Ovary (tissue), 9 donors: ENCODE results near the gene LEMD2. TPM values are rescaled to one million over a fixed set of nuclear protein-coding genes. Genes with fewer than 3 reads are reported as not detected.

Experiments
- DNase-seq, 5 donors: peaks; one replicate each; pipeline ENCODE4 v3.0.0-alpha.2; 2019 to 2020
- H3K27ac ChIP-seq, 2 donors: fragments of 200-600 bp; one replicate each; pipeline versions ENCODE4 v1.5.1 to v1.8.0; 2019 to 2022
- H3K27me3 ChIP-seq: fragments of 200-600 bp; one replicate; pipeline ENCODE4 v1.8.0; 2022
- H3K36me3 ChIP-seq: fragments of 200-600 bp; sonication (generic); one replicate; pipeline ENCODE4 v1.5.1; 2019
- H3K4me1 ChIP-seq: one replicate; pipeline ENCODE4 v1.8.1; 2013; ENCODE audit warnings: mild to moderate bottlenecking, moderate library complexity; ENCODE audit not compliant: insufficient read depth
- H3K4me3 ChIP-seq: fragments of 200-600 bp; sonication (generic); one replicate; pipeline ENCODE4 v1.5.1; 2017
- H3K9me3 ChIP-seq, 2 donors: fragments of 200-600 bp in 1 of 2; sonication (generic) in 1 of 2; one replicate each; pipeline versions ENCODE4 v1.5.1 to v1.8.1; 2013 to 2019; ENCODE audit warnings: mild to moderate bottlenecking in 1 of 2, moderate library complexity in 1 of 2
- EP300 ChIP-seq: sonication (generic); formaldehyde crosslinking; IDR thresholded peaks from one replicate; pipeline ENCODE4 v1.6.1; 2017; ENCODE audit warnings: antibody characterized with exemption
- POLR2A ChIP-seq: fragments of 450-650 bp; IDR thresholded peaks from one replicate; pipeline ENCODE4 v1.6.1; 2017; ENCODE audit warnings: antibody characterized with exemption, mild to moderate bottlenecking, moderate library complexity
- WGBS, 3 donors: extraction: QIAGEN DNeasy Blood & Tissue Kit in 1 of 3; methylation state at CpG; one replicate each; pipeline versions ENCODE4 v1.1.5 to v1.1.7; 2013 to 2017; 5-methylcytosine and 5-hydroxymethylcytosine counted together
- intact Hi-C, 4 donors: fragments of 100-400 bp; cut with DNase I; formaldehyde crosslinking; loops; one replicate each; pipeline versions ENCODE4 v1.11.0 to v1.15.1; 2022 to 2023
- polyA plus RNA-seq, 2 donors: library from polyadenylated mRNA; stranded (reverse); fragments of 200-250 nt in 1 of 2; fragments of 350-450 nt in 1 of 2; fragmentation: Illumina TruSeq in 1 of 2; extraction: RNeasy Lipid Tissue Mini Kit (QIAGEN cat#74804) in 1 of 2; gene quantifications; one replicate each; pipeline ENCODE4 v1.2.3, GENCODE V29; 2013 to 2014
- total RNA-seq, 7 donors: library from RNA; depleted of rRNA in 2 of 7; stranded (reverse); fragments of >200 nt in 2 of 7; fragmentation: NEBNext Ultra II Directional in 3 of 7; extraction: Animal tissue kit (Norgen Biotek cat#: 25700) in 3 of 7; gene quantifications; one replicate each; pipeline versions ENCODE4 v1.1.0 to v1.2.4, GENCODE V29; 2016 to 2023
- TF ChIP-seq, protein P1 (sequence below), 3 donors: fragments of 450-650 bp in 2 of 3; fragments of 200-600 bp in 1 of 3; IDR thresholded peaks; one replicate each; pipeline versions ENCODE4 v1.5.1 to v1.8.0; 2016 to 2022; ENCODE audit warnings: antibody characterized with exemption in 3 of 3, mild to moderate bottlenecking in 1 of 3
- donor health status: DM: no; HTN: no; CAD: no; lungs with moderate emphysema.
- donor health status: DM: no; HTN: no; CAD: no.
- donor health status: Bipolar disorder and iron deficiency.
- donor health status: DM: yes; HTN: yes; CAD: no.
- donor health status: DM: no; HTN: no; CAD: no.
- donor health status: DM: yes; HTN: yes; CAD: no.

Gene LEMD2
- total and polyA plus RNA-seq, 9 donors, result 41.7 to 66.8 (median 56.7) TPM

DNA sequence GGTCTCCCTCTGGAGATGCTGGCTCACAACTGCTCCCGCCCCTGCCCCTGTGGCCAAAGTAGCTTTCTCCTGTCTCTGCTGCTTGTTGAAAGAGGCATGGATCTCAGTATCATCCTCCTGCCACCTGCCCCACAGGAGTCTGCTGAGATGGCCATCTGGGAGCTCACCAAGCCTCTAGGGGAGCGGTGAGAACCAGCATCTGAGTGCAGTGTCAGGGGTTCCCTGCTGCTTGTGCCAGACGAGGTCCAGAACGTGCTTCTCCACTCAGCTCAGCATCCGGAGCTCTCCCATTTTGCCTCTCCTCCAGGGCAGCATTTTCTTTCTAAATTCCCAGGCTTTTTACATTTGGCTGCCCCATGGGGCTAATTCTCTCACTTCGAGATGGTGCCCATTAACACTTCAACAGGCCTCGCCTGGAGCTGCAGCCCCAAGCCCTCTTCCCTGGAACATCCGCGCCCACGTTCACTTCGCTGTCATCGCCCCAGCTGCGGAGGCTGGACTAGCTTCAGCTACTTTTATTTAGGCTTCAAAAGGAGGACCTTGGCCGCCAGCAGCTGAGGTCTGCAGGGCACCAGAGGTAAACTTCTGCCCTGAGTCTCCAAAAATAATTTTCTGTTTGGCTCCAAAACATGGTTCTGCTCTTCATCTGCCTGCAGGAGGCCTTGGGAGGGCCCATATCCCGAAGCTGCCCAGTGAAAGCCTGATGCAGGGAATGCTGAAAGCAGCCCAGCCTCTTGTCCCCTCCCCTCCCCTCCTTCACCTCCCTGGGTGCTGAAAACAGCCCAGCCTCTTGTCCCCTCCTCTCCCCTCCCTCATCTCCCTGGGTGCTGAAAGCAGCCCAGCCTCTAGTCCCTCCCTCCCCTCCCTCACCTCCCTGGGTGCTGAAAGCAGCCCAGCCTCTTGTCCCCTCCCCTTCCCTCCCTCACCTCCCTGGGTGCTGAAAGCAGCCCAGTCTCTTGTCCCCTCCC, 40.1 kb upstream of the LEMD2 start:
- Histone ChIP-seq H3K27ac (no peak overlapping the region), H3K27me3 (no peaks in the 10 kb centered on the region), H3K9me3 (no peaks in the 10 kb centered on the region), H3K4me3 (no peak overlapping the region), H3K4me1 (peaks cover 3% of the 10 kb centered on the region), H3K36me3 (no peaks in the 10 kb centered on the region)
- WGBS, 3 donors, result 20 to 29% (median 23%) methylated on average over 15 of the region's 15 CpGs
- DNase-seq, result peak in 2 of 5 donors; percentile 35 to 61
- TF ChIP-seq EP300, result no peak
- no peak for TF ChIP-seq POLR2A
- TF ChIP-seq, protein P1, sequence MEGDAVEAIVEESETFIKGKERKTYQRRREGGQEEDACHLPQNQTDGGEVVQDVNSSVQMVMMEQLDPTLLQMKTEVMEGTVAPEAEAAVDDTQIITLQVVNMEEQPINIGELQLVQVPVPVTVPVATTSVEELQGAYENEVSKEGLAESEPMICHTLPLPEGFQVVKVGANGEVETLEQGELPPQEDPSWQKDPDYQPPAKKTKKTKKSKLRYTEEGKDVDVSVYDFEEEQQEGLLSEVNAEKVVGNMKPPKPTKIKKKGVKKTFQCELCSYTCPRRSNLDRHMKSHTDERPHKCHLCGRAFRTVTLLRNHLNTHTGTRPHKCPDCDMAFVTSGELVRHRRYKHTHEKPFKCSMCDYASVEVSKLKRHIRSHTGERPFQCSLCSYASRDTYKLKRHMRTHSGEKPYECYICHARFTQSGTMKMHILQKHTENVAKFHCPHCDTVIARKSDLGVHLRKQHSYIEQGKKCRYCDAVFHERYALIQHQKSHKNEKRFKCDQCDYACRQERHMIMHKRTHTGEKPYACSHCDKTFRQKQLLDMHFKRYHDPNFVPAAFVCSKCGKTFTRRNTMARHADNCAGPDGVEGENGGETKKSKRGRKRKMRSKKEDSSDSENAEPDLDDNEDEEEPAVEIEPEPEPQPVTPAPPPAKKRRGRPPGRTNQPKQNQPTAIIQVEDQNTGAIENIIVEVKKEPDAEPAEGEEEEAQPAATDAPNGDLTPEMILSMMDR (IDR thresholded peaks at IDR 0.05), result no peak
- intact Hi-C loops, result no loop called here

DNA sequence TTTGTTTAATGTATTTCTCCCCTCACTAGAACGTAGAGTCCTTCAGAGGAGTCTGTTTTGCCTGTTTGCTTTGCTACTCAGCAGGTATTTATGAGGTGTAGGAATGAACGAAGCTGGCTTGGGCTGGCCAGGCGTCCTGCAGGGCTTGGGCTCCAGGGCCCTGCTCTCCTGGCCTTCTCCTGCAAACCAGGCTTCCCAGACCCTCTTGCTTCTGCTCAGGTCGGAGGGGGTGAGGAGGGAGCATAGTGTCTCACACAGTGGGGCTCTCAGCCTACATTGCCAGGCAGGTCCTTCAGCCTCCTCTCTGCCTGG, 39.5 kb upstream of the LEMD2 start:
- Histone ChIP-seq H3K9me3 (no peaks in the 10 kb centered on the region), H3K36me3 (no peaks in the 10 kb centered on the region), H3K27ac (no peak overlapping the region), H3K4me1 (peaks cover 3% of the 10 kb centered on the region), H3K4me3 (no peak overlapping the region), H3K27me3 (no peaks in the 10 kb centered on the region)
- no peak for DNase-seq
- intact Hi-C loops, result no loop called here
- TF ChIP-seq EP300, result no peak
- WGBS, 3 donors, result 73 to 80% (median 80%) methylated on average over 4 of the region's 4 CpGs

DNA sequence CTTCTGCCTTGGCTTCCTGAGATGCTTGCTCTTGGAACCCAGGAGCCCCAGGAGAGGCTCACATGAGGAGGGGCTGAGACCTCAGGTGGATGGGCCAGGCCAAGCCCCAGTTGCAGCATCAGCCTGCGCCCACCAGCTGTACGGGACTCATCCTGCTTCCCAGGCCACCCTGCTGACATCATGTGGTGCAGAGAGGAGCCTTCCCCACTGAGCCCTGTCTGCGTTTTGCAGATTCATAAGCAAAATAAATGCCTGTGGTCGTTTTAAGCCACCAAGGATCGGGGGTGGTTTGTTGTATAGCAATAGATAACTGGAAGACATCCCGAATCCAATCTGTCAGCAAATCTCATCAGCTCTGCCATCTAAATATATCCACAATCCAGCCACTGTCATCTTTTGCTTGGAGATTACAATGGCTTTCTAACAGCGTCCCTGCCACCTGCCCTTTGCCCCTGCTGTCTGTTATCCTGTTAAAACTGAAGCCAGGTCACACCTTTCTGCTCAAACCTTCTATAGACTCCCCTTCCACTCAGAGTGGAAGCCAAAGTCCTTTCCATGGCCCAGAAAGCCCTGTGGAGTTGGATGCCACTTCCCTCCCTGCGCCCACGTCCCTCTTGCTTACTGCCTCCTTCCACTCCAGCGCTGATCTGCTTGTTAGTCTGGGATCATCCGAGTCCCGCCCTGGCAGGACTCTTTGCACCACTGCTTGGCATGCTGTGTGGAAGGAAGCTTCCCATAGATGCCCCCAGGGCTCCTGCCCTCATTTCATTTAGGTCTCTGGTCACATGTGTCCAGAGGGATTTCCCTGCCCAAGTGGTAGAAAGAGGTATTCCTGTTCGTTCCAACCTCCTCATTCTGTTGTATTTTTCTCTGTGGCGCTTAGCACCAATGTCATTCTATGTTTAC, 38.9 kb upstream of the LEMD2 start:
- no peak for DNase-seq
- TF ChIP-seq EP300 (no peak), POLR2A (no peak)
- TF ChIP-seq, protein P1 (IDR thresholded peaks at IDR 0.05), result no peak
- 72 to 88% (median 84%) methylated on average over 13 to 14 of the region's 14 CpGs for WGBS, 3 donors
- intact Hi-C loops, result no loop called here
- Histone ChIP-seq H3K4me3 (no peak overlapping the region), H3K27ac (no peak overlapping the region), H3K27me3 (no peaks in the 10 kb centered on the region), H3K36me3 (no peaks in the 10 kb centered on the region), H3K9me3 (no peaks in the 10 kb centered on the region), H3K4me1 (peaks cover 3% of the 10 kb centered on the region)

DNA sequence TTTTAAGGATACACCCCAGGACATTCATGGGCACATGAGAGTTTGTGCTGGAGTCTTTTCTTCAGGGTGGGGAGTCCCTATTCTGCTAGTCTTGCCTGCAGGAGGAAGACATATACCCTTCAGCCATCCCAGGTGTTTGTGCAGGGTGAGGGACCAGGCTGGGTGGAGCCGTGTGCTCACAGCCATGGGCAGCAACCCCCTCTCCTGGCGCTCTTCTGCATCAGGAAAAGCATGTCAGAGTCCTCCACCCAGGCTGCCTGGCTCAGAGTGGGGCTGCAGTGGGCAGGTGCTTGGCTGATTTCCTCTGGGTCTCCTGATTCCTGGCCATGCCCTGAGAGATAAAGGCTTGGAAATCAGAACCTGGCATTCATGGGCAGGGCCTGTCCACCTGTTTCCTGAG, 37.6 kb upstream of the LEMD2 start:
- Histone ChIP-seq H3K27ac (no peak overlapping the region), H3K27me3 (no peaks in the 10 kb centered on the region), H3K36me3 (no peaks in the 10 kb centered on the region), H3K4me3 (no peak overlapping the region), H3K9me3 (no peaks in the 10 kb centered on the region), H3K4me1 (peaks cover 3% of the 10 kb centered on the region)
- intact Hi-C loops, result no loop called here
- 58 to 74% (median 72%) methylated on average over 2 of the region's 2 CpGs for WGBS, 3 donors
- TF ChIP-seq EP300 (no peak), POLR2A (no peak)
- TF ChIP-seq, protein P1 (IDR thresholded peaks at IDR 0.05), result no peak
- no peak for DNase-seq
